ENCODE results near the gene CLDN12. TPM values are rescaled to one million over a fixed set of nuclear protein-coding genes. Genes with fewer than 3 reads are reported as not detected.

Gene CLDN12
- total and polyA plus RNA-seq, 2 of the 13 experiments (the other 11 are each of a cell fraction or from before 2014, with no cell fraction given) = 44.1 to 114 TPM

DNA sequence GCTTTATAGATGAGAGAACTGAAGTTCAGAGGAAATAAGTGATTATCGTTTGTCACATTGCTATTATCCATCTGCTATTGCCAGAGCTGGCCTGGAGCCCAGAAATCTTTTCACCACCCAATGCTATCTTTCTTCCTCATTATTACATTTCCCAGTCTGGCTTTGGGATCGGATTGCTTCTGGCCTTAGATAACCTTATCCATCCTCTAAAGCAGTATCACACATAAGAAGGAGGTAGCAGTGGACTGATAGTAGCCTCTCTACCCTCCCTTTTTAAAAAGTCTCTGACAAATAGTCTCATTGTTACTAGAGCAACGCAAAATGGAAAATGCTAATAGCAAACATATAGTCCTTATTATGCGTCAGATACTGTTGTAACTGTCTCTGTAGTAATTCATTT is 1.3 kb upstream of the CLDN12 start:
- POLR2A ChIA-PET = no interaction called here
- in situ Hi-C loops (cut with HindIII; ENCODE audit: extremely low pct_ligation_motif_present, low pct_unique_long_range_greater_than_20kb) = no loop called here
- no peak overlapping the region for H3K9ac ChIP-seq (ENCODE audit: insufficient read depth, low read depth, low read length)
- H3K79me2 ChIP-seq (ENCODE audit: insufficient read depth, low read length) = peaks cover 21% of the 10 kb centered on the region
- intact Hi-C loops (cut with micrococcal nuclease; ENCODE audit: unreplicated experiment) = loop anchor here (10.0 kb wide), 1 partner anchor 137 kb away; no protein-coding TSS in a partner anchor
- H3K4me3 ChIP-seq (replicated peaks in 1 of 3; ENCODE audit: insufficient read depth in 1 of 3, low read depth in 2 of 3, low read length in 3 of 3) = no peak overlapping the region
- ATAC-seq (no peak), DNase-seq (ENCODE audit: low spot score) (no peak), FAIRE-seq (no peak)
- no peaks in the 10 kb centered on the region for H4K20me1 ChIP-seq (ENCODE audit: insufficient read depth, low read length)
- no TSS peak for BruUV-seq (replicated peaks)
- H3K9me3 ChIP-seq (ENCODE audit: low read length) = no peaks in the 10 kb centered on the region
- CTCF ChIA-PET (ENCODE audit: low intra/inter-chr PET ratio, low total read pairs) = no interaction called here
- no peak overlapping the region for H2AFZ ChIP-seq (ENCODE audit: low read length)
- H3K27me3 ChIP-seq (ENCODE audit: control insufficient read depth in 1 of 2, insufficient read depth in 2 of 2, low read length in 2 of 2) = no peaks in the 10 kb centered on the region; a peak in 1 of 5 replicates
- H3K36me3 ChIP-seq (replicated peaks in 1 of 2; ENCODE audit: control insufficient read depth in 1 of 2, insufficient read depth in 2 of 2, low read length in 2 of 2) = peaks cover 4 to 6% of the 10 kb centered on the region in 2 experiments; a peak in 2 of 5 replicates
- H3K27ac ChIP-seq (ENCODE audit: extremely low read length, insufficient read depth, low read length) = no peak overlapping the region
- no peak for TF ChIP-seq ZNF138 (CRISPR knock-in tag; IDR thresholded peaks at IDR 0.05; ENCODE audit: low read depth)
- no peak for TF ChIP-seq ZFP36L2 (CRISPR knock-in tag; IDR thresholded peaks at IDR 0.05)
- TF ChIP-seq, protein P1, sequence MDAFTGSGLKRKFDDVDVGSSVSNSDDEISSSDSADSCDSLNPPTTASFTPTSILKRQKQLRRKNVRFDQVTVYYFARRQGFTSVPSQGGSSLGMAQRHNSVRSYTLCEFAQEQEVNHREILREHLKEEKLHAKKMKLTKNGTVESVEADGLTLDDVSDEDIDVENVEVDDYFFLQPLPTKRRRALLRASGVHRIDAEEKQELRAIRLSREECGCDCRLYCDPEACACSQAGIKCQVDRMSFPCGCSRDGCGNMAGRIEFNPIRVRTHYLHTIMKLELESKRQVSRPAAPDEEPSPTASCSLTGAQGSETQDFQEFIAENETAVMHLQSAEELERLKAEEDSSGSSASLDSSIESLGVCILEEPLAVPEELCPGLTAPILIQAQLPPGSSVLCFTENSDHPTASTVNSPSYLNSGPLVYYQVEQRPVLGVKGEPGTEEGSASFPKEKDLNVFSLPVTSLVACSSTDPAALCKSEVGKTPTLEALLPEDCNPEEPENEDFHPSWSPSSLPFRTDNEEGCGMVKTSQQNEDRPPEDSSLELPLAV (CRISPR knock-in tag; conservative IDR thresholded peaks at IDR 0.05; ENCODE audit: low read depth) = no peak
- TF ChIP-seq MED13 (CRISPR knock-in tag; IDR thresholded peaks at IDR 0.05) = no peak
- TF ChIP-seq, protein P2, sequence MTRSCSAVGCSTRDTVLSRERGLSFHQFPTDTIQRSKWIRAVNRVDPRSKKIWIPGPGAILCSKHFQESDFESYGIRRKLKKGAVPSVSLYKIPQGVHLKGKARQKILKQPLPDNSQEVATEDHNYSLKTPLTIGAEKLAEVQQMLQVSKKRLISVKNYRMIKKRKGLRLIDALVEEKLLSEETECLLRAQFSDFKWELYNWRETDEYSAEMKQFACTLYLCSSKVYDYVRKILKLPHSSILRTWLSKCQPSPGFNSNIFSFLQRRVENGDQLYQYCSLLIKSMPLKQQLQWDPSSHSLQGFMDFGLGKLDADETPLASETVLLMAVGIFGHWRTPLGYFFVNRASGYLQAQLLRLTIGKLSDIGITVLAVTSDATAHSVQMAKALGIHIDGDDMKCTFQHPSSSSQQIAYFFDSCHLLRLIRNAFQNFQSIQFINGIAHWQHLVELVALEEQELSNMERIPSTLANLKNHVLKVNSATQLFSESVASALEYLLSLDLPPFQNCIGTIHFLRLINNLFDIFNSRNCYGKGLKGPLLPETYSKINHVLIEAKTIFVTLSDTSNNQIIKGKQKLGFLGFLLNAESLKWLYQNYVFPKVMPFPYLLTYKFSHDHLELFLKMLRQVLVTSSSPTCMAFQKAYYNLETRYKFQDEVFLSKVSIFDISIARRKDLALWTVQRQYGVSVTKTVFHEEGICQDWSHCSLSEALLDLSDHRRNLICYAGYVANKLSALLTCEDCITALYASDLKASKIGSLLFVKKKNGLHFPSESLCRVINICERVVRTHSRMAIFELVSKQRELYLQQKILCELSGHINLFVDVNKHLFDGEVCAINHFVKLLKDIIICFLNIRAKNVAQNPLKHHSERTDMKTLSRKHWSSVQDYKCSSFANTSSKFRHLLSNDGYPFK (CRISPR knock-in tag; IDR thresholded peaks at IDR 0.05; ENCODE audit: borderline replicate concordance) = no peak
- H3K4me1 ChIP-seq (ENCODE audit: insufficient read depth, low read length) = peaks cover 28% of the 10 kb centered on the region
- no peak overlapping the region for H3K4me2 ChIP-seq (ENCODE audit: low read depth, low read length)
- WGBS (ENCODE audit: low lambda C conversion rate) = 52% methylated on average over 4 of the region's 4 CpGs

Measured in HepG2 (cell line).